Dermis blood vessel endothelial cell (primary cell): Measurements from ENCODE around the gene UBE2A. TPM values are rescaled to one million over a fixed set of nuclear protein-coding genes. Genes with fewer than 3 reads are reported as not detected.

Experiments
- DNase-seq: peaks from one replicate; pipeline ENCODE4 v3.0.0; 2010
- total RNA-seq: library from RNA; depleted of rRNA; stranded (reverse); fragments of >200 nt; gene quantifications from 2 replicates; pipeline ENCODE4 v1.2.3, GENCODE V29; 2014

The UBE2A gene
- total RNA-seq, 1 donor from 2014 or later = 22.6 TPM

DNA sequence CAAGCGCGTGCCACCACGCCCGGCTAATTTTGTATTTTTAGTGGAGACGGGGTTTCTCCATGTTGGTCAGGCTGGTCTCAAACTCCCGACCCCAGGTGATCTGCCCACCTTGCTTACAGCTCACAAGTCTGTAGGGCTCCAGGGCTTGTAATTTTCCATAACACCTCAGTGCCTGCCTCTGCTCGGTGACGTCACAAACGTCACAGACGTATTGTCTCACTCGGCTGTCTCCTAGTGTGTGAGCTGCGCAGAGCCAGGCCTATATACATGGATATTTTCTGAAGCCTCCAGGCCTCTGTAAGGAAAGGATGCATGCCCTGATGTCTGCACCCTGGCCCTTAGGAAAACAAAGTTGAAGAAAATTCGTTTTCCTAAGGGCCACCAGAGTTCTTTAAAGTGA, 40.4 kb downstream of the UBE2A start:
- no peak for DNase-seq

DNA sequence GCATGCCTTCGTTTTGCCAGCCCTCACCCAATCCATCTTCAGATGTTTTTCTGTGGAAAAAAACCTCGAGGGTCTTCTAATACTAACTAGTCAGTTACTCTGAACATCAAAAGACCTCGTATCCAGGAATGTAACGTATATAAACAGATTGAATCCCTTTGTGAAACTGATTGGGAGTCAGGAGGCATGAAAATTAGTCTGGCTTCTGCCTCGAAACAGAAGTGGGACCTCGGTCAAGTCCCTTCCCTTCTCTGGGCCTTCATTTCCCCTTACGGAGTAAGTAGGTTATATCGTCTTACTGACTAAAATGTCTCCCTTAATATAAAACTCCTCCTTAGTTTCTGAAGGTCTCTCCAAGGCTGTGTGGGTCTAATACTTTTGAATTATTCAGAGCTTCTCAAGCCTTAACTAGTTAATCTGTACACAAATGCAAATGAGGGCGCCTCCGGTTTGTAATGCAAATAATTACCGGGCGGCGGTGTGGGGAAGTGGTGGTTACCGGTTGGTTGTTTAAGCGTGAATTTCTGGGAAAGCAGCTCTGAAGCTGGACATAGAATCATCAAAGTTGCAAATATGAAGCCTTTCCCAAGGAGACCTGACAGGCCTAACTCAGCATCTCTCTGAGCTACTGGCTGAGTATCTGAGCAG, 43.3 kb downstream of the UBE2A start:
- no peak for DNase-seq

DNA sequence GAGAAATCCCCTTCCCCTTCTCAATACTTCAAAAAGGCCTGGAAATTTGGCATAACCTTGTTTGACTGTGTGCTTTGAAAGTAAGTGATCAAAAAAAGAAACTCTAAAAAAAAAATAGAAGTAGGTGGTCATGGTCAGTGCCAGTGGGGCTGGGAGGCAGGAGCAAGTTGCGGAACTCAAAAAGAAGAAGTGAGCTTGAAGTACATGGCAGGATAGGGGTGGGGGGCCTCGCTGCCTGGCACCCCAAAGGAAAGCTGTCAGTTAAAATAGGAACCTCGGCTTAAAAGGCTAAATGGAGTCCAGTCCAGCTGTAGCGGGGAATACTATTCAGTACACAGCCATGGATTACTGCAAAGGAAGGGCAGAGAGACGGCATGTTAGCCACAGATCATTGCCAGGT, 44.1 kb downstream of the UBE2A start:
- DNase-seq = no peak

DNA sequence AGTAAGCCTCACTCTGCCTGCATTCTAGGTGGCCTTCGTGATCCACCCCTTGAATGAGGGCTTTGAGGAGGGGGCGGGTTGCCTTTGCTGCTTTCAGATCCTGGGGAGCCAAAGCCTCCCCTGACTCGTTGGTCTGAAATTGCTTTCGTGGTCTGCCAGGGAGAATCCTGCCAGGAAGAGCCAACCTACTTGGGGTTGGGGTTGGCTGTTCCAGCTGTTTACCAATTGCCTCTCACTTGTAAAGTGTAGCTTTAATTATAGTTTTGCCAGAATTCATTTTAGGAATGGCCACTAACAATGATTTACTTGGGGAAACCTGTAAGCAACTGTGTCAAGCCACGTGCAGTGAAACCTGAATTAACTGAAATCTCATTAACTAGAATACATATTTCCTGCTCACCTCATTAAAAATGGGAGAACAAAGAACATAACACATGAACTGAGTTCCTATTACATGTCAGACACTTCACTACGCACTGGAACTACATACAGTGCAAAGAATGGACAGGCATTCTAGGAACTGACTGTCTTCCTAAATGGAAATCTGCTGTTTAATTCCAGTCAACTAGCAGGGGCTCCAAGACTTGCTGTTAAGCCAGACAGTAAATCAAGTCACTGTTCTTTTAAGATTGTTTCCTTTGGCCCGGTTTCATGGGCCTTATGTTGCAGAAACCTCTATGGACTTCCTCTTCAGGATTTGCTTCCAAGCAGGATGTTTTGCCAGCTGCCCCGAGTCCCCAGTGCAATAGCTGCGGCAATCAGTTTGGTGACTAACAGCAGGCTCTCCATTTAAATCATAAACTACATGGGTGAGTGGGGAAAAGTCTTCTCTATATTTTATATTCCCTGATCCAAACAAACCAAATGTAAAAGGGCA, 48.2 kb downstream of the UBE2A start:
- peak; percentile 89 for DNase-seq

DNA sequence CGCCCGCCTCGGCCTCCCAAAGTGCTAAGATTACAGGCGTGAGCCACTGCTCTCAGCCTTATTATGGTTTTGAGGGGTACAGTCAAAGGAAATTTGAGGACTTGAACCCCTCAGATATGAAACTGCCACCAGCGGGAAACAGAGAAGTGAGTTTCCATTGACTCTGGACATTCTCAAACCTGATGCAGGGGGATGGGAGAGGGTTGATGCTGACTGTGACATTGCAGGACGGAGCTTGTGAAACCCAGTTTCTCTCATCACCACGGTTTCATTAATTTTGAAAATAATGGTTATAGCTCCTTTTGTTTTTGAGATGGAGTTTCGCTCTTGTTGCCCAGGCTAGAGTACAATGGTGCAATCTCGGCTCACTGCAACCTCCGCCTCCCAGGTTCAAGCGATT, 50.1 kb downstream of the UBE2A start:
- DNase-seq = no peak

DNA sequence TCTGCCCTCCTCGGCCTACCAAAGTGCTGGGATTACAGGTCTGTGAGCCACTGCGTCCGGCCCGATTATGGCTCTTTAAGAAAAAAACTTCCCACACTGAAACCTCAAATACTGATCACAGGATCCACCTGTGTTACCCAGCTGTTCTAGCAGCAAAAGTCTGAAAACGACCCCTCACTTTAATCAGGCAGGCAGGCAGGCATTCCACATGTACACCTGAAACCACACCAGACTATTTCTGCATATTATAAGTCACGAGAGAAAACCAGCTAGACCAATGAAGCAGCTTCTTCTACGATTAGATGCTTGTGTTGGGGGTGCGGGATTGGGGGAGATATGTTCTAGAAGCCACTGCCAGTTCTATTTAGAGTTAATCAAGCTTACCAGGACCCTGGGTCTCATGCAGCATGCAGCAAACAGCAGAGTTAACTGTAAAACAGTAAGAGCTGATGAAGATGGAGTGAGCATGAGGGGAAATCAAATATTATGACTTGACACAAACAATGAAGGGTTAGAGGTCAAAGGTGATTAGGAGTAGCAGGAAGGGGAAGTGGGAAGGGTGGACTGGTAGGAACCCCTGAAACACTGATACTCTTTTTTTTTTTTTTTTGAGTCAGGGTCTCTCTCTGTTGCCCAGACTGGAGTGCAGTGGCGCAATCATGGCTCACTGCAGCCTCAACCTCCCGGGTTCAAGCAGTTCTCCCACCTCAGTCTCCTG, 50.7 kb downstream of the UBE2A start:
- DNase-seq = no peak

DNA sequence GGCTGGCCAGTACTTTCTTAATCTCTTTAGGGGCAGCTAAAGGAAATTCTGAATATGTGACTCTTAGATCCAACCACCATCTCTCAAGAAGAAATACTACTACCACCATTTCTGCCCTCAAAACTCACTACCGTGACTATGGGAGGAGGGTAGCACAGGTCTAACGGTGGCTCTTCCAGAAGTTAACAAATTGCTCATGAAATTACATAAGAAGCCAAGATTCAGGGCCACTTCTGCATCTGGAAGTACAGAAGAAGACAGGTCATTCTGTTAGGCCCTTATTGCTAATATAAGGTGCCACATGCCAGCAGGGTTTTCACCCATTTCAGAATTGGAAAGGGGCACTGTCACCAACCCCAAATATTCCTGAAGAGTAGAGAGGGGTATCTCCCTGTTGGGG, 51.5 kb downstream of the UBE2A start:
- no peak for DNase-seq

Other genes starting within 250 kb of the UBE2A start
- gene SLC25A43, start 175.2 kb upstream of the UBE2A start, total RNA-seq = 22.2 and 22.8 TPM in 2 replicates
- 221 and 297 TPM in 2 replicates for gene SLC25A5, start 106.1 kb upstream of the UBE2A start, total RNA-seq
- gene STEEP1, start 9.2 kb upstream of the UBE2A start, total RNA-seq = 45.3 and 53.8 TPM in 2 replicates
- 4.1 and 9.9 TPM in 2 replicates for gene NKRF, start 31.9 kb downstream of the UBE2A start, total RNA-seq
- 22.8 and 40.9 TPM in 2 replicates for gene SEPTIN6, start 118.6 kb downstream of the UBE2A start, total RNA-seq
- 0.05 TPM in 1 of 2 replicates, not detected in the other for gene SOWAHD, start 184.0 kb downstream of the UBE2A start, total RNA-seq
- gene RPL39, start 217.1 kb downstream of the UBE2A start, total RNA-seq = 2,423 and 9,363 TPM in 2 replicates